ENCODE data around the gene ZNF750.

ZNF750 gene

GRCh38 chr17:82802075-82802780 is 37.6 kb downstream of the ZNF750 start:
- Histone ChIP-seq H3K4me2 (ENCODE audit: low read length) (no peak overlapping the region), H3K4me3 (ENCODE audit: low read length) (no peak overlapping the region), H3K79me2 (ENCODE audit: low read length) (peaks cover 18% of the 10 kb centered on the region; the same call in 1 of the 2 replicates), H3K4me1 (ENCODE audit: low read length) (no peaks in the 10 kb centered on the region), H3K27ac (ENCODE audit: low read length) (no peak overlapping the region), H4K20me1 (ENCODE audit: insufficient read depth, low read length) (peaks cover 15% of the 10 kb centered on the region), H3K9me3 (ENCODE audit: insufficient read depth, low read length) (no peaks in the 10 kb centered on the region), H3K27me3 (ENCODE audit: low read depth, low read length) (no peaks in the 10 kb centered on the region), H3K9ac (ENCODE audit: low read length) (no peak overlapping the region), H3K36me3 (replicated peaks; ENCODE audit: low read depth, low read length) (peaks cover 27% of the 10 kb centered on the region), H2AFZ (ENCODE audit: low read depth, low read length) (no peak overlapping the region)
- TF ChIP-seq EZH2phosphoT487 (IDR thresholded peaks at IDR 0.05; ENCODE audit: low read depth) = no peak

DNA sequence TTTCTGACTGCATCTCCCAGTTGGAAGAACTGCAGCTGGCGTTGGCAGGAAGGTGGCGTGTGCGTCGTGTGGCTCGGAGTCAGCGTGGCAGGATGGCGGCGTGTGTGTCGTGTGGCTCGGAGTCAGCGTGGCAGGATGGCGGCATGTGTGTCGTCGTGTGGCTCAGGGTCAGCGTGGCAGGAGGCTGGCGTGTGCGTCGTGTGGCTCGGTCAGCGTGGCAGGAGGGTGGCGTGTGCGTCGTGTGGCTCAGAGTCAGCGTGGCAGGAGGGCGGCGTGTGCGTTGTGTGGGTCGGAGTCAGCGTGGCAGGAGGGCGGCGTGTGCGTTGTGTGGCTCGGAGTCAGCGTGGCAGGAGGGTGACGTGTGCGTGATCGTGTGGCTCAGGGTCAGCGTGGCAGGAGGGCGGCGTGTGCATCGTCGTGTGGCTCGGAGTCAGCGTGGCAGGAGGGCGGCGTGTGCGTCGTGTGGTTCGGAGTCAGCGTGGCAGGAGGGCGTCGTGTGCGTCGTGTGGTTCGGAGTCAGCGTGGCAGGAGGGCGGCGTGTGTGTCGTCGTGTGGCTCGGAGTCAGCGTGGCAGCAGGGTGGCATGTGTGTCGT is 38.3 kb downstream of the ZNF750 start:
- no peak overlapping the region for H3K9ac ChIP-seq (ENCODE audit: low read length)
- no peak overlapping the region for H3K4me2 ChIP-seq (ENCODE audit: low read length)
- H3K4me1 ChIP-seq (ENCODE audit: low read length) = no peaks in the 10 kb centered on the region
- no peak for TF ChIP-seq EZH2phosphoT487 (IDR thresholded peaks at IDR 0.05; ENCODE audit: low read depth)
- TF ChIP-seq, protein P1, sequence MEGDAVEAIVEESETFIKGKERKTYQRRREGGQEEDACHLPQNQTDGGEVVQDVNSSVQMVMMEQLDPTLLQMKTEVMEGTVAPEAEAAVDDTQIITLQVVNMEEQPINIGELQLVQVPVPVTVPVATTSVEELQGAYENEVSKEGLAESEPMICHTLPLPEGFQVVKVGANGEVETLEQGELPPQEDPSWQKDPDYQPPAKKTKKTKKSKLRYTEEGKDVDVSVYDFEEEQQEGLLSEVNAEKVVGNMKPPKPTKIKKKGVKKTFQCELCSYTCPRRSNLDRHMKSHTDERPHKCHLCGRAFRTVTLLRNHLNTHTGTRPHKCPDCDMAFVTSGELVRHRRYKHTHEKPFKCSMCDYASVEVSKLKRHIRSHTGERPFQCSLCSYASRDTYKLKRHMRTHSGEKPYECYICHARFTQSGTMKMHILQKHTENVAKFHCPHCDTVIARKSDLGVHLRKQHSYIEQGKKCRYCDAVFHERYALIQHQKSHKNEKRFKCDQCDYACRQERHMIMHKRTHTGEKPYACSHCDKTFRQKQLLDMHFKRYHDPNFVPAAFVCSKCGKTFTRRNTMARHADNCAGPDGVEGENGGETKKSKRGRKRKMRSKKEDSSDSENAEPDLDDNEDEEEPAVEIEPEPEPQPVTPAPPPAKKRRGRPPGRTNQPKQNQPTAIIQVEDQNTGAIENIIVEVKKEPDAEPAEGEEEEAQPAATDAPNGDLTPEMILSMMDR (IDR thresholded peaks at IDR 0.05; ENCODE audit: low read depth, low read length) = no peak
- no peak overlapping the region for H2AFZ ChIP-seq (ENCODE audit: low read depth, low read length)
- H3K9me3 ChIP-seq (ENCODE audit: insufficient read depth, low read length) = no peaks in the 10 kb centered on the region
- H3K36me3 ChIP-seq (replicated peaks; ENCODE audit: low read depth, low read length) = peaks cover 27% of the 10 kb centered on the region
- H3K4me3 ChIP-seq (ENCODE audit: low read length) = no peak overlapping the region
- H3K27ac ChIP-seq (ENCODE audit: low read length) = no peak overlapping the region
- peaks cover 18% of the 10 kb centered on the region; the same call in 1 of the 2 replicates for H3K79me2 ChIP-seq (ENCODE audit: low read length)
- no peaks in the 10 kb centered on the region for H3K27me3 ChIP-seq (ENCODE audit: low read depth, low read length)
- H4K20me1 ChIP-seq (ENCODE audit: insufficient read depth, low read length) = peaks cover 15% of the 10 kb centered on the region

DNA sequence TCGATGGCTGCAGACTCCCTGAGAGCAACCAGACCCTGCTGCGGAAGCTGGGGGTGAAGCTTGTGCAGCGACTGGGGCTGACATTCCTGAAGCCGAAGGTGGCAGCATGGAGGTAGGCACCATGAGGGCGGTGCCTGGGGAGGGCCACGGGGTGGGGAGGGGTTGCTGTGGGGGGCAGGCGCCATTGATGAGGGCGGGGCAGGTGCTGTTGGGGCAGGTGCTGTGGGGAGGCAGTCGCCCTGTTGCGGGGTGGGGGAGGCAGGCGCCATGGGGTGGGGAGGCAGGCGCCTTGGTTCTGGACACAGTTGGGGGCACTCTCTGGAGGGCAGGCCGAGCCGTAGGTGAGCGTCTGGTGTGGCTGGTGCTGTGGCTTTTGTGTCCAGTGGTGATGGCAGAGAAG is 38.9 kb downstream of the ZNF750 start:
- Histone ChIP-seq H3K36me3 (replicated peaks; ENCODE audit: low read depth, low read length) (peaks cover 24% of the 10 kb centered on the region), H2AFZ (ENCODE audit: low read depth, low read length) (no peak overlapping the region), H3K9me3 (ENCODE audit: insufficient read depth, low read length) (no peaks in the 10 kb centered on the region), H3K27ac (ENCODE audit: low read length) (no peak overlapping the region), H3K79me2 (ENCODE audit: low read length) (peaks cover 18% of the 10 kb centered on the region; the same call in 1 of the 2 replicates), H3K9ac (ENCODE audit: low read length) (no peak overlapping the region), H4K20me1 (ENCODE audit: insufficient read depth, low read length) (peaks cover 15% of the 10 kb centered on the region), H3K27me3 (ENCODE audit: low read depth, low read length) (no peaks in the 10 kb centered on the region), H3K4me1 (ENCODE audit: low read length) (no peaks in the 10 kb centered on the region), H3K4me2 (ENCODE audit: low read length) (no peak overlapping the region), H3K4me3 (ENCODE audit: low read length) (no peak overlapping the region)
- TF ChIP-seq, protein P1 (IDR thresholded peaks at IDR 0.05; ENCODE audit: low read depth, low read length) = no peak
- TF ChIP-seq EZH2phosphoT487 (IDR thresholded peaks at IDR 0.05; ENCODE audit: low read depth) = no peak

DNA sequence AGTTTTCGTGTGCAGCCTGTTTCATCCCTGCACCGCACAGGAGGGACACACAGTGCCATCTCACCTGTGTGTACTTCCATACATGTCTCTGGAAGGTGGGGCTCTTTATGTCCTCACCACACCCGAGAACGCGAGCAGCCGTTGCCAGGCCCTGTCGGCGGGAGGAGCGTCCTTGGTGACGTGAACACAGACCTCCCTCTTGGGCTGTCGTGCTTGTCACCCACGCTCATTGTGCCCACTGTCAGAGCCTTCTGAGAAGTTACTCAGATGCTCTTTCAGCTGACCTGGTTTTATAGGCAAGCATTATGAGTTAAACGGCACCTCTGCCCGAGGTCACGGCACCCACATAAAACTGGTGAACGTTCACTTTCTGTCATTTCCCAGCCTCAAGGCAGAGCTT is 40.2 kb downstream of the ZNF750 start:
- no peaks in the 10 kb centered on the region for H3K4me1 ChIP-seq (ENCODE audit: low read length)
- H3K4me3 ChIP-seq (ENCODE audit: low read length) = no peak overlapping the region
- H3K27ac ChIP-seq (ENCODE audit: low read length) = no peak overlapping the region
- no peak overlapping the region for H3K4me2 ChIP-seq (ENCODE audit: low read length)
- TF ChIP-seq EZH2phosphoT487 (IDR thresholded peaks at IDR 0.05; ENCODE audit: low read depth) = no peak
- TF ChIP-seq, protein P1 (IDR thresholded peaks at IDR 0.05; ENCODE audit: low read depth, low read length) = no peak
- H3K36me3 ChIP-seq (replicated peaks; ENCODE audit: low read depth, low read length) = peaks cover 22% of the 10 kb centered on the region
- H4K20me1 ChIP-seq (ENCODE audit: insufficient read depth, low read length) = peaks cover 15% of the 10 kb centered on the region
- H3K9me3 ChIP-seq (ENCODE audit: insufficient read depth, low read length) = no peaks in the 10 kb centered on the region
- H3K9ac ChIP-seq (ENCODE audit: low read length) = no peak overlapping the region
- no peaks in the 10 kb centered on the region for H3K27me3 ChIP-seq (ENCODE audit: low read depth, low read length)
- peaks cover 18% of the 10 kb centered on the region; the same call in 1 of the 2 replicates for H3K79me2 ChIP-seq (ENCODE audit: low read length)
- H2AFZ ChIP-seq (ENCODE audit: low read depth, low read length) = no peak overlapping the region
